Amniotic stem cell (primary cell): ENCODE results near the gene LRRN2.
"Not testable (repeated sequence)": the region's sequence is repeated elsewhere in the genome, so short reads cannot be mapped to it uniquely, and the experiment has no call there.

Experiments
- DNase-seq: peaks from one replicate; lab custom pipeline; 2025; lab: John Stamatoyannopoulos, UW

Gene LRRN2

DNA sequence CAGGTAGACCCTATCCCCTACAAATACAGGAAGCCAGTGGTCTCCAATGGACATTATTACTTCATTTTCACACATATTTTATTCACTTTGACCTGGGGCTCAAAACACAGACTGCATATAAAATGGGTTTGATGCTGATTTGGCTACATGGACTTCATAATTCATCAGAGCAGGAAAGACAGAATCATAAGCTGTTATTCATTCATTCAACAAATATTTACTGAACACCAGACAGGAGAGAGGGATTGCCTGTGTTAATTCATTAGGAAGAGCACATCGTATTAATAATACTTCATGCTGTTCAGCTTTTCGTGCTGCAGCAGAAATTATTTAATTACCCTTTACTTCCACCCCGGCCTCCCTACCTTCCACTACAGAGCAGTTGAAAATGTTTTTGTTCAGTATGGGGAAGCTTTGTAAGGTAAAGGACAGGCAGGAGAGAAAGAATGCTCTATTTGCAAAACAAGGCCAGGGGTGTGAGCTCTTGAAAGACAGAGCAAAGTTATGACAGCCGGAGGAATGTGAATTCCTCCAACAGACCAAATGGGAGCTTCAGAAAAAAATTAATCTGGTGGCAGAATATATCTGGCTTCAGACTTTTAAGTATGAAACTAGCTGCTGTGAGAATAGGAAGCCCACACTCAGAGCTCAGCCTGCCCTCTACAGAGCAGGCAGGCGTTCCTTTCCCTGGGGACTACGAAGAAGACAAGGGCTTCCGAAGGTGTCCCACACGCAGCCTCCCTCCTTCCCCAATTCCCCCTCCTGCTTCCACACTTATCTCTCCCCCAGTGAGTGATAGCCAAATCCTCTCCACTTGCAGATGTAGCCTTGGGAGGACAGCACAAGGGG, 111.3 kb downstream of the LRRN2 start:
- DNase-seq, result no peak

DNA sequence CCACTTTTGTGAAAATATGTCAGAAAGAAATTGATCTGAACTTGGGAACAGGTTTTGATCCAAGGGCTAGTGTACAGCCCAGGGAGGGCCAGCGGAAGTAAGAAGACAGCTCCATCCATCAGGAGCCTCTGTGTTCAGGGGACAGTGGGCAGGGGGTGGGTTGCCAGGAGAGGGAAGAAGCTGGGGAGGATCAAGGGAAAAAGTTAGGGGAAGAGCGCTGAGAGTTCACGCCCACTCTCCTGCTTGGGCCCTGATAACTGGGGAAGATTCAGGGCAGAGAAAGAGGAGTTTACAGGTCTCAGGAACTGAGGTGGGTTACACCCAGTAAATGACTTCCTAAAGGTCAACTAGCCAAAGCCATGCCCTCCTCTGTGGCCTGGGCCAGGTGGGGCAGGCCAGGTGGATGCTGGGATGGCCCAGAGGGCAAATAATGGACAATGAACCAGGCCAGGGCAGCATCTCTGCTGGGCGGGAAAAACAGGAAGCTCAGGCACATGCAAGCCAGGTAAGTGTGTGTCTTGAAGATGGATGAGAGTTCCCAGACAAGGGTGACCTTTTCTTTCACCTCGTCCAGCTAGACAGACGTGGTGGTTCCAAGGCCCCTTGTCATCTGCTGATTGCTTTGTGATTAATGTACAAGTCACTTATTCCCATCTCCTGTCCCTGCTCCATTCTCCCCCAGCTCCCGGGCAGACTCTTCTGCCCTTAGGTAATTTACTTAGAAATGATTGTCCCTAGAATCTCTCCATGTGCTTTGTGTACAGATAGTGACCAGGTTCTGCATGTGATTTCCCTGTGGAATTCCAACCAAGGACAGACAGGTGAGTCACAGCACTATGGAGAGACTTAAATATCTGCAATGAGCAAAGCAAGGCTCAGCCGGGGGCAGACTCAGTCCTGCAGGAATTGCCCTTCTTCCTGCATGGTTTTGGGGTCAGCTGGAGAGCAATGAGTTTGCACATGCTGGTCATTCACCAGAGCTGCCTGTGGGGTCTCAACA, 112.3 kb downstream of the LRRN2 start:
- no peak for DNase-seq

DNA sequence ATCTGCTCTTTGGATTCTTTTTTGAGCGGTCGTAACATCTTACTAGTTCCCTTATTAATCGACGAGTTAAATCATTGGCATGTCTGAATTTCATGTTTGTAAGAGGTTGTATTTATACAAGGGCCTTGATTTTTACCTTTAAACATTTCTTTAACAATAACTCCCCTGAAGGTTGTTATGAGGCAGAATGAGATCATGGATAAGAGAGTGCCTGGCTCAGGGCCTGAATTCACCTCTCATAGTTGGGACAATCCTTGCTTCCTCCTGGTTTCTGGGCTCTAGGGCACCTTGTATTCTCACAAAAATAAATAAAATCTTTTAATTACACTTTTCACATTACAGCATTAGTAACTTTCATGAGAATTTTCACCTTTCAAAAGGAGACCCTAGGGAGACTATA, 113.9 kb downstream of the LRRN2 start:
- no peak for DNase-seq

DNA sequence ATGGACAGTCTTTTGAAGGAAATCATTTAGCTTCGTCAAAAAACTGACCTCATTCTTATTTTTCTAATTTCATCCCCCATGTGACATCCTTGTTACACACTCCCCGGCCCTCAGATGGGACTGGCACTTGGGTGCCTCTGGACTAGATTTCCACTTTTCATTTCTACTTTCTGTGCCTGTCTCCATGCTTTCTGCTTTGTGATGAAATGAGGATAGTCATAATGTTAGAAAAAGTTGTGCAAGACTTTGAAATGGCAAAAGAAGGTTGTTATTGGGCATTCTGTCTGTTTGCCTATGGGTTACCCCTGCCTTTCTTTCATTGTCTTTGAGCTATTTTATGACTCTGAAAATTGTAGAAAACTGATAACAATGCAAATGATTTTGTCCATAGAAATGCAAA, 114.4 kb downstream of the LRRN2 start:
- DNase-seq, result no peak

DNA sequence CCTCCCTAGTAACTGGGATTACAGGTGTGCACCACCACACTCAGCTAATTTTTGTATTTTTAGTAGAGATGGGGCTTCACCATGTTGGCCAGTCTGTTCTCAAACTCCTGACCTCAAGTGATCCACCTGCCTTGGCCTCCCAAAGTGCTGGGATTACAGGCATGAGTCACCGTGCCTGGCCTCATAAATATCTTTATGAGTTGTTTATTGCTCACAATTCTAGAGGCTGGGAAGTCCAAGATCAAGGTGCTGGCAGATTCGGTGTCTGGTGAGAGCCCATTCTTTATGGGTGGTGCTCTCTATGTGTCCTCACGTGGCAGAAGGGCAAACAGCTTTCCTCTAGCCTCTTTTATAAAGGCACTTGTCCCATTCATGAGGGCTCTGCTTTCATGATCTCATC, 115.5 kb downstream of the LRRN2 start:
- DNase-seq, result not testable (repeated sequence)

DNA sequence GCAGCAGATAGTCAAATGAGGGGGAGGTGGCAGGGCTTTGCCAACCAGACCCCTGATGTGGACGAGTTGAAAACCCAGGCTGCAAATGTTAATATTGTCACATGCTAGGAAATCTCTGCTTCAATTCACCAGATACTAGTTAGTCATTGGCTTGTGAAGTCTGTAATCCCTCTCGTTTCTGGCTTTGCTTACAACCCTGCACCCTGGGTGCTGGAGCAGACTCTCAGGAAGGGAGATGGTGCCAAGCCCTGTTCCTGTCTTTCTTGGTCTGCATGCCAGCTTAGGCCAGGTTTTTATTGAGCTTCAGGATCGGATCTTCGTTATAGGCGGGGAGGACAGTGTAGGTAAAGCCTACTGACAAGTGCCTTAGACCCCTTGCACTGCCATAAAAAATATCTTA, 116.1 kb downstream of the LRRN2 start:
- DNase-seq, result no peak

DNA sequence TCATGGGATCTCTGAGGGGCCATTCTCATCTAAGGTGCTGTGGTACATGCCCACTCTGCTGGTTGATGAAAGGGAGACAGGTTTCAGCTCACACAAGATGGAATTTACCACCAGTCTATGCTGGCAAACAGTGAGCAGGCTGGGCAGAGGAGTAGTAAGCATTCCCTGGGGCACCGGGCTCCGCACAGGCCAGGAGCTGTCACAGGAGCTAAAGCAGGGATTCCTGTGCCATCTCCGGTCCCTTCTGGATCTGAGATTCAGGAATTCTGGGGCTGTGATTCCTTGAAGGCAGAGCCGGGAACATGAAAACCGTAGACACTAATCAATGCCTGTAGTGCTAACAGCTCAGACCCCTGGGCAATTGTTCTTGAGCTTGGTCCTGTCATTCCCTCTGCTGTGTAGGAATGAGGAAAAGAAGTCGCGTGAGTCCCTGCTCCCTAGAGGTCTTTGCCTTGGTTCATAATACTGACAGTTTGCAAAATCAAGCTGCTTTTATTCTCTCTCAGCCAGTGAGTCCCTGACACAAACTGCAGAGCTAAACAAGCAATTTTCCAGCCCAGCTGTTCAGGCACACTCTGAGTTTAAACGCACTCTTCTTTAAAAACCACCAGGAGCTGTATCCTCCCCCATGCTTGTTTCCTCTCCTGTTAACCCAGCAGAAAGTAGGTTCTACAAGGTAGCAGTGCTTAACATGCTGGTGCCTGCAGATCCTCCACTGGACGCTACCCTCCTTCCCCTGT, 116.8 kb downstream of the LRRN2 start:
- DNase-seq, result no peak
